Epidermal melanocyte (primary cell): ENCODE data around the gene PIM3.
"Not testable (repeated sequence)": the region's sequence is repeated elsewhere in the genome, so short reads cannot be mapped to it uniquely, and the experiment has no call there.

Source experiments
- DNase-seq: peaks from one replicate; pipeline ENCODE4 v3.0.0; 2011; ENCODE audit warnings: low spot score; ENCODE audit not compliant: insufficient read length

Gene PIM3

GRCh38 chr22:49983148-49984042 lies 22.8 kb downstream of the PIM3 start:
- DNase-seq = no peak

GRCh38 chr22:49986325-49986724 lies 25.8 kb downstream of the PIM3 start:
- no peak for DNase-seq

- DNase-seq = not testable (repeated sequence)
These were observed 29.3 kb downstream of the PIM3 start for GRCh38 chr22:49989826-49990225.

- DNase-seq = no peak
These were observed 30.6 kb downstream of the PIM3 start for GRCh38 chr22:49991167-49991566.

- no peak for DNase-seq
These were observed 31.4 kb downstream of the PIM3 start for GRCh38 chr22:49991907-49992533.

GRCh38 chr22:49992921-49993648 lies 32.5 kb downstream of the PIM3 start:
- DNase-seq = no peak

GRCh38 chr22:49993649-49994360 lies 33.2 kb downstream of the PIM3 start:
- no peak for DNase-seq

GRCh38 chr22:49994361-49995040 lies 33.9 kb downstream of the PIM3 start:
- no peak for DNase-seq

GRCh38 chr22:49995041-49995360 lies 34.4 kb downstream of the PIM3 start:
- no peak for DNase-seq

GRCh38 chr22:49995361-49996118 lies 35.0 kb downstream of the PIM3 start:
- DNase-seq = no peak

GRCh38 chr22:49996119-49996517 lies 35.5 kb downstream of the PIM3 start:
- DNase-seq = no peak

GRCh38 chr22:49996518-49997250 lies 36.1 kb downstream of the PIM3 start:
- no peak for DNase-seq

- no peak for DNase-seq
These were observed 36.7 kb downstream of the PIM3 start for GRCh38 chr22:49997251-49997599.

GRCh38 chr22:49997932-49998717 lies 37.6 kb downstream of the PIM3 start:
- DNase-seq = no peak

GRCh38 chr22:49998718-49999062 lies 38.1 kb downstream of the PIM3 start:
- no peak for DNase-seq

- no peak for DNase-seq
These were observed 38.7 kb downstream of the PIM3 start for GRCh38 chr22:49999063-49999945.

GRCh38 chr22:49999946-50000586 lies 39.5 kb downstream of the PIM3 start:
- no peak for DNase-seq
